GM21360 (cell line): ENCODE results near the gene ESRRG.

Source experiments
- ATAC-seq: cut with Tn5 transposase; IDR thresholded peaks from one replicate; pipeline ENCODE4 v1.9.1; 2021; ENCODE audit warnings: mild to moderate bottlenecking, moderate library complexity; ENCODE audit not compliant: unreplicated experiment

Gene ESRRG

GRCh38 chr1:216723274-216723780 lies at the start of gene ESRRG:
TSS of gene ESRRG (minus strand) at chr1:216723429. CDS start at chr1:216723299, 130 bp downstream.
- ATAC-seq, result no peak

GRCh38 chr1:216771922-216772321 lies 48.7 kb upstream of the ESRRG start:
- ATAC-seq, result no peak

GRCh38 chr1:216766633-216767327 lies 43.6 kb upstream of the ESRRG start:
- no peak for ATAC-seq

- no peak for ATAC-seq
Measured at GRCh38 chr1:216765346-216766300, 42.4 kb upstream of the ESRRG start.

GRCh38 chr1:216758161-216758560 lies 34.9 kb upstream of the ESRRG start:
- no peak for ATAC-seq

GRCh38 chr1:216757110-216757509 lies 33.9 kb upstream of the ESRRG start:
- no peak for ATAC-seq

GRCh38 chr1:216750961-216751360 lies 27.7 kb upstream of the ESRRG start:
- no peak for ATAC-seq

- peak; percentile 86 for ATAC-seq
Measured at GRCh38 chr1:216750031-216750627, 26.9 kb upstream of the ESRRG start.

GRCh38 chr1:216749232-216749631 lies 26.0 kb upstream of the ESRRG start:
- no peak for ATAC-seq

- no peak for ATAC-seq
Measured at GRCh38 chr1:216742625-216743024, 19.4 kb upstream of the ESRRG start.

- no peak for ATAC-seq
Measured at GRCh38 chr1:216740331-216740730, 17.1 kb upstream of the ESRRG start.

- ATAC-seq, result no peak
Measured at GRCh38 chr1:216739793-216740192, 16.6 kb upstream of the ESRRG start.

GRCh38 chr1:216732121-216732520 lies 8.9 kb upstream of the ESRRG start:
- ATAC-seq, result no peak

- ATAC-seq, result no peak
Measured at GRCh38 chr1:216731562-216731961, 8.3 kb upstream of the ESRRG start.

GRCh38 chr1:216726435-216726834 lies 3.2 kb upstream of the ESRRG start:
- no peak for ATAC-seq

GRCh38 chr1:216722821-216723220 lies 408 bp downstream of the ESRRG start:
- ATAC-seq, result no peak

- no peak for ATAC-seq
Measured at GRCh38 chr1:216721863-216722262, 1.4 kb downstream of the ESRRG start.

- ATAC-seq, result no peak
Measured at GRCh38 chr1:216721062-216721461, 2.2 kb downstream of the ESRRG start.

- ATAC-seq, result no peak
Measured at GRCh38 chr1:216711712-216712111, 11.5 kb downstream of the ESRRG start.

- no peak for ATAC-seq
Measured at GRCh38 chr1:216710598-216711333, 12.5 kb downstream of the ESRRG start.

GRCh38 chr1:216710055-216710454 lies 13.2 kb downstream of the ESRRG start:
- no peak for ATAC-seq
